GM12873 (cell line): ENCODE data around the gene MFSD8.

ENCODE experiments used
- TF ChIP-seq, protein P1 (sequence below): IDR thresholded peaks from 2 replicates; pipeline ENCODE4 v1.5.1; 2012; ENCODE audit warnings: low read depth, mild to moderate bottlenecking, moderate library complexity, low read length, control low read depth; ENCODE audit not compliant: insufficient read depth; ENCODE audit errors: missing control alignments

The MFSD8 gene

DNA sequence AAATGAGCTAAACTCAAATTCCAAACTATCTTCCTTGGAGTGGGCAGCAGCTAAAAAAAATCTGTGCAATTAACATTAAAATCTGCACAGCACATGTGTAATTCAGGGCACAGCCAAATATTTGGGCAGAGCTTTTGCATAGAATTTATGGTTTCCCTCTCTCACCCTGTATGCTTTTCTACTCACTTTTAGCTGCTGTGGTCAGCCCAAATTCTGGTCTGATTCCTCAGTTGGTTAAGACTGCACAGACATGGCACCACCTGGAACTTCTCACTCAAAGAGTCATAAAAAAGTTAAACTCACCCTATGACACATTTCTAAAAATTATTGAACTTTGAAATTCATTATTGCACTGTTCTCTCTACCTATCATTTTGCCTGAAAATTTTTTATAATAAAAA, 89.2 kb downstream of the MFSD8 start:
- TF ChIP-seq, protein P1, sequence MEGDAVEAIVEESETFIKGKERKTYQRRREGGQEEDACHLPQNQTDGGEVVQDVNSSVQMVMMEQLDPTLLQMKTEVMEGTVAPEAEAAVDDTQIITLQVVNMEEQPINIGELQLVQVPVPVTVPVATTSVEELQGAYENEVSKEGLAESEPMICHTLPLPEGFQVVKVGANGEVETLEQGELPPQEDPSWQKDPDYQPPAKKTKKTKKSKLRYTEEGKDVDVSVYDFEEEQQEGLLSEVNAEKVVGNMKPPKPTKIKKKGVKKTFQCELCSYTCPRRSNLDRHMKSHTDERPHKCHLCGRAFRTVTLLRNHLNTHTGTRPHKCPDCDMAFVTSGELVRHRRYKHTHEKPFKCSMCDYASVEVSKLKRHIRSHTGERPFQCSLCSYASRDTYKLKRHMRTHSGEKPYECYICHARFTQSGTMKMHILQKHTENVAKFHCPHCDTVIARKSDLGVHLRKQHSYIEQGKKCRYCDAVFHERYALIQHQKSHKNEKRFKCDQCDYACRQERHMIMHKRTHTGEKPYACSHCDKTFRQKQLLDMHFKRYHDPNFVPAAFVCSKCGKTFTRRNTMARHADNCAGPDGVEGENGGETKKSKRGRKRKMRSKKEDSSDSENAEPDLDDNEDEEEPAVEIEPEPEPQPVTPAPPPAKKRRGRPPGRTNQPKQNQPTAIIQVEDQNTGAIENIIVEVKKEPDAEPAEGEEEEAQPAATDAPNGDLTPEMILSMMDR, result no peak

- TF ChIP-seq, protein P1, result no peak
Measured at GRCh38 chr4:127870688-127871087, 94.3 kb downstream of the MFSD8 start.

DNA sequence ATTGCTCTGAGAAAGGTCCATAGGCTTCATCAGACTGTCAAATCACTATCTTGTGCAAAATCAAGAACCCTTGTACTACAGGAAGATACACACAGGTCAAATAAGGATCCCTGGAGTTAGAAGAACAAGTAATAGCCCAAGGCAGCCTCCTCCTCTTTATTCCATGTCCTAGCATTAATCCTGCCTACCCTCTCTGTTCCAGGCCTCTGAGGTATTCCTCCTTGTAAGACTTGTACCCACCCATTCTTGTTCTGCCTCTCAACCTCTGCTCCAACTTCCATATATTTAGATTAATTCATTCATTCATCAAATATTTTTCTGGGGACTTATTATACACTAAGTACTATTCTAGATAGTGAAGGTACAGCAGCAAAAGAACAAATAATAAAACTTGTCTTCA, 94.7 kb downstream of the MFSD8 start:
- TF ChIP-seq, protein P1, result no peak

GRCh38 chr4:127868196-127868595, 96.8 kb downstream of the MFSD8 start:
- TF ChIP-seq, protein P1, result no peak
